ENCODE results near the gene KIZ. TPM values are rescaled to one million over a fixed set of nuclear protein-coding genes. Genes with fewer than 3 reads are reported as not detected.

KIZ gene
- total and polyA plus RNA-seq, 2 of the 4 experiments (the other 2 are of a cell fraction) = 9.9 to 14.0 TPM

DNA sequence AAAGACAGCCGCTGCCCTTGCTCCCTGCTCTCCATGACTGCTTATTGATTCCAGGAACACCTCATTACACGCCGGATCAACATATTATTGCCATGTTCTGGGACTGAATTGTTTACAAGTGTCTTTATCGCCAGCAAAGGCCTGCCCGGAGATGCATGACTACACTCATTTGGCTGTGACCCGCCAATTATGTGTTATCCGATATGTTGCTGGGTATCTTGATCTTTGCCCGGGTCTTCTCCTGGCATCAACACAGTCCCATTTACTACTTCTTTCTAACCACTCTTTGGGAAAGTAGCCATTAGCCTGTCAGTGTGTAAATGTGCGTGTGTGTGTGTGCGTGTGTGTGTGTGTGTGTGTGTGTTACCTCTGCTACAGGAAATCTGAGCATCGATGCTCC, 35.2 kb upstream of the KIZ start:
- Histone ChIP-seq H2BK15ac (ENCODE audit: low read depth, low read length) (no peak overlapping the region), H2AK9ac (replicated peaks; ENCODE audit: low read depth, low read length, poor library complexity) (no peak overlapping the region), H2BK20ac (ENCODE audit: low read depth, low read length) (no peak overlapping the region), H2BK120ac (ENCODE audit: low read depth, low read length) (no peak overlapping the region), H3K36me3 (ENCODE audit: control insufficient read depth, insufficient read depth, low read length) (no peaks in the 10 kb centered on the region), H3K9me1 (ENCODE audit: insufficient read depth, low read length) (no peaks in the 10 kb centered on the region), H3K9ac (ENCODE audit: low read depth, low read length) (no peak overlapping the region), H4K5ac (ENCODE audit: low read depth, low read length) (no peak overlapping the region), H3K4ac (ENCODE audit: low read depth, low read length) (no peak overlapping the region), H4K8ac (ENCODE audit: low read depth in 2 of 2, low read length in 2 of 2) (no peak overlapping the region), H2AK5ac (ENCODE audit: low read depth, low read length) (no peak overlapping the region), H2BK5ac (ENCODE audit: low read depth, low read length, poor library complexity, severe bottlenecking) (no peak overlapping the region), H3K9me3 (ENCODE audit: control insufficient read depth, insufficient read depth, low read length) (no peaks in the 10 kb centered on the region), H3K27me3 (ENCODE audit: control insufficient read depth, insufficient read depth, low read length) (peaks cover 39% of the 10 kb centered on the region), H2AFZ (replicated peaks; ENCODE audit: low read length, poor library complexity) (no peak overlapping the region), H3K4me2 (ENCODE audit: low read depth, low read length) (no peak overlapping the region), H4K91ac (ENCODE audit: insufficient read depth, low read depth, low read length) (no peak overlapping the region), H3K14ac (replicated peaks; ENCODE audit: low read depth, low read length) (no peak overlapping the region), H3K27ac (ENCODE audit: insufficient read depth, low read length) (no peak overlapping the region), H3K4me1 (ENCODE audit: control insufficient read depth, insufficient read depth, low read length) (no peaks in the 10 kb centered on the region), H3K23ac (ENCODE audit: low read depth, low read length) (no peak overlapping the region; the same call in 1 of the 2 replicates), H3K79me1 (ENCODE audit: low read depth in 1 of 2, low read length in 2 of 2) (no peaks in the 10 kb centered on the region), H3K56ac (ENCODE audit: extremely low read depth, insufficient read depth, low read length) (no peak overlapping the region), H3K4me3 (ENCODE audit: insufficient read depth, low read depth, low read length) (no peak overlapping the region), H3K18ac (ENCODE audit: low read depth, low read length) (no peak overlapping the region), H4K20me1 (ENCODE audit: insufficient read depth, low read length) (no peaks in the 10 kb centered on the region)
- no CpG with 5 or more reads among the region's 11 CpGs for WGBS, 2 experiments (ENCODE audit: extremely low coverage in 2 of 2, insufficient read length in 1 of 2)
- ATAC-seq (ENCODE audit: low read depth) = no peak
- intact Hi-C loops (cut with micrococcal nuclease) (no loop called here), in situ Hi-C loops (cut with MboI; ENCODE audit: low sequenced_read_pairs) (no loop called here), dilution Hi-C loops (cut with HindIII; ENCODE audit: low sequenced_read_pairs, unreplicated experiment) (no loop called here)
- no peak for DNase-seq
- BruUV-seq (replicated peaks) = no TSS peak
- ChIA-PET CTCF (no interaction called here), POLR2A (ENCODE audit: unreplicated experiment) (no interaction called here)
- TF ChIP-seq MAFK (IDR thresholded peaks at IDR 0.05; ENCODE audit: low read depth, low read length) = no peak
- TF ChIP-seq FOS (IDR thresholded peaks at IDR 0.05; ENCODE audit: low read depth, low read length) = no peak
- TF ChIP-seq, protein P1, sequence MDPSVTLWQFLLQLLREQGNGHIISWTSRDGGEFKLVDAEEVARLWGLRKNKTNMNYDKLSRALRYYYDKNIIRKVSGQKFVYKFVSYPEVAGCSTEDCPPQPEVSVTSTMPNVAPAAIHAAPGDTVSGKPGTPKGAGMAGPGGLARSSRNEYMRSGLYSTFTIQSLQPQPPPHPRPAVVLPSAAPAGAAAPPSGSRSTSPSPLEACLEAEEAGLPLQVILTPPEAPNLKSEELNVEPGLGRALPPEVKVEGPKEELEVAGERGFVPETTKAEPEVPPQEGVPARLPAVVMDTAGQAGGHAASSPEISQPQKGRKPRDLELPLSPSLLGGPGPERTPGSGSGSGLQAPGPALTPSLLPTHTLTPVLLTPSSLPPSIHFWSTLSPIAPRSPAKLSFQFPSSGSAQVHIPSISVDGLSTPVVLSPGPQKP (IDR thresholded peaks at IDR 0.05; ENCODE audit: borderline replicate concordance, low read depth, low read length) = no peak

Measured in IMR-90 (cell line).